Upper lobe of right lung (tissue), 1 donor: Measurements from ENCODE around the gene TASP1. TPM values are rescaled to one million over a fixed set of nuclear protein-coding genes. Genes with fewer than 3 reads are reported as not detected.

Experiments used
- ATAC-seq: fragments of 200-7000 bp; cut with Tn5 transposase; one replicate; pipeline ENCODE4 v1.9.1; 2020; ENCODE audit warnings: mild to moderate bottlenecking, moderate library complexity
- DNase-seq: peaks from one replicate; pipeline ENCODE4 v3.0.0-alpha.2; 2020
- H3K27ac ChIP-seq: fragments of 200-600 bp; one replicate; pipeline ENCODE4 v1.8.0; 2022
- H3K27me3 ChIP-seq: fragments of 200-600 bp; one replicate; pipeline ENCODE4 v1.8.0; 2022; ENCODE audit warnings: mild to moderate bottlenecking
- H3K36me3 ChIP-seq: fragments of 200-600 bp; one replicate; pipeline ENCODE4 v1.8.0; 2022
- H3K4me1 ChIP-seq: fragments of 200-600 bp; one replicate; pipeline ENCODE4 v1.8.0; 2022
- H3K4me3 ChIP-seq: fragments of 200-600 bp; one replicate; pipeline ENCODE4 v1.8.0; 2022; ENCODE audit warnings: mild to moderate bottlenecking
- H3K9me3 ChIP-seq: fragments of 200-600 bp; one replicate; pipeline ENCODE4 v1.8.0; 2022
- CTCF ChIP-seq: fragments of 200-600 bp; IDR thresholded peaks from one replicate; pipeline ENCODE4 v1.8.0; 2022; ENCODE audit warnings: antibody characterized with exemption
- intact Hi-C: fragments of 100-400 bp; cut with DNase I; formaldehyde crosslinking; loops from one replicate; pipeline ENCODE4 v1.11.0; 2022
- total RNA-seq: library from RNA; stranded (reverse); fragmentation: NEBNext Ultra II Directional; extraction: Animal tissue kit (Norgen Biotek cat#: 25700); gene quantifications from one replicate; pipeline ENCODE4 v1.2.1, GENCODE V29; 2021
- donor health status: DM: no; HTN: yes; CAD: no; lungs with severe emphysema.

Gene TASP1
- total RNA-seq, 1 donor from 2014 or later = 17.1 TPM

- Histone ChIP-seq H3K27ac (no peak overlapping the region), H3K9me3 (no peaks in the 10 kb centered on the region), H3K4me3 (no peak overlapping the region), H3K36me3 (no peaks in the 10 kb centered on the region), H3K27me3 (no peaks in the 10 kb centered on the region), H3K4me1 (no peaks in the 10 kb centered on the region)
- TF ChIP-seq CTCF = no peak
- intact Hi-C loops = no loop called here
- ATAC-seq = no peak
- DNase-seq = no peak
Observed at GRCh38 chr20:13543783-13544182, 94.9 kb downstream of the TASP1 start.

- intact Hi-C loops = no loop called here
- no peak for DNase-seq
- Histone ChIP-seq H3K9me3 (no peaks in the 10 kb centered on the region), H3K36me3 (no peaks in the 10 kb centered on the region), H3K27ac (no peak overlapping the region), H3K4me1 (no peaks in the 10 kb centered on the region), H3K4me3 (no peak overlapping the region), H3K27me3 (no peaks in the 10 kb centered on the region)
- no peak for TF ChIP-seq CTCF
- ATAC-seq = no peak
Observed at GRCh38 chr20:13535627-13536026, 103.1 kb downstream of the TASP1 start.

GRCh38 chr20:13533946-13534345, 104.8 kb downstream of the TASP1 start:
- no peak overlapping the region for H3K4me3 ChIP-seq
- no peaks in the 10 kb centered on the region for H3K4me1 ChIP-seq
- no peaks in the 10 kb centered on the region for H3K27me3 ChIP-seq
- intact Hi-C loops = no loop called here
- DNase-seq = no peak
- no peak for ATAC-seq
- no peak overlapping the region for H3K27ac ChIP-seq
- H3K36me3 ChIP-seq = no peaks in the 10 kb centered on the region
- no peak for TF ChIP-seq CTCF
- H3K9me3 ChIP-seq = no peaks in the 10 kb centered on the region

- intact Hi-C loops = no loop called here
- DNase-seq (no peak), ATAC-seq (no peak)
- Histone ChIP-seq H3K27me3 (no peaks in the 10 kb centered on the region), H3K36me3 (peaks cover 10% of the 10 kb centered on the region), H3K4me3 (no peak overlapping the region), H3K9me3 (no peaks in the 10 kb centered on the region), H3K4me1 (no peaks in the 10 kb centered on the region), H3K27ac (peak overlapping the region; percentile 7)
- TF ChIP-seq CTCF = no peak
Observed at GRCh38 chr20:13530146-13530545, 108.6 kb downstream of the TASP1 start.

- no peak for ATAC-seq
- no peak overlapping the region for H3K27ac ChIP-seq
- H3K36me3 ChIP-seq = peaks cover 18% of the 10 kb centered on the region
- no peak for DNase-seq
- no peak overlapping the region for H3K4me3 ChIP-seq
- intact Hi-C loops = no loop called here
- no peaks in the 10 kb centered on the region for H3K27me3 ChIP-seq
- H3K4me1 ChIP-seq = no peaks in the 10 kb centered on the region
- TF ChIP-seq CTCF = no peak
- no peaks in the 10 kb centered on the region for H3K9me3 ChIP-seq
Observed at GRCh38 chr20:13526551-13526950, 112.2 kb downstream of the TASP1 start.

- Histone ChIP-seq H3K4me1 (no peaks in the 10 kb centered on the region), H3K9me3 (no peaks in the 10 kb centered on the region), H3K4me3 (no peak overlapping the region), H3K27me3 (no peaks in the 10 kb centered on the region), H3K27ac (no peak overlapping the region), H3K36me3 (peaks cover 18% of the 10 kb centered on the region)
- ATAC-seq = no peak
- intact Hi-C loops = no loop called here
- TF ChIP-seq CTCF = no peak
- DNase-seq = no peak
Observed at GRCh38 chr20:13525225-13525940, 113.3 kb downstream of the TASP1 start.
